ENCODE results near the gene MAMDC2. TPM values are rescaled to one million over a fixed set of nuclear protein-coding genes. Genes with fewer than 3 reads are reported as not detected.

Gene MAMDC2
- total RNA-seq, 6 experiments from 2014 or later = 0.22 to 1.6 (median 0.37) TPM; not detected in 1

DNA sequence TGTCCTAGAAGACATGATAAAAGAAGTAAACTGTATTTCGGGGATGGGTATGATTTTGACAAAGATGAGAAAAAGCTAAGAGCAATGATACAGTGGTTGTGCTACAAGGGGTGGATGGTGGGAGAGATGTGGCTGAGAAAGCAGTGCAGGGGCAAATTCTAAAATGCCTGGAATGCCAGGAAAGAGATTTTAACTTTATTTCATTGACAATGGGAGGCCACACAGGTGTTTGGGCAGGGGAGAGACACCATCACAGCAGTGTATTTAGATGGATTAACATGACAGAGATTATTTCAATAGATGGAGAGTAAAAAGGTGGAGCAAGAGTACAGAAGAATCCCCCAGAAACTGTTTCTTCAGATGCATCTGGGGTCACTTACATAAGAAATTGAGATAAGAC, 71.2 kb downstream of the MAMDC2 start:
- WGBS (ENCODE audit: insufficient coverage, low coverage, low lambda C conversion rate, missing lambda C conversion rate) = 89% methylated on average over 1 of the region's 1 CpG
- H3K27me3 ChIP-seq = no peaks in the 10 kb centered on the region
- intact Hi-C loops (cut with DNase I) = loop anchor here (5.0 kb wide), 2 partner anchors 143 to 148 kb away; no protein-coding TSS in a partner anchor
- H3K36me3 ChIP-seq = no peaks in the 10 kb centered on the region
- no peak overlapping the region for H3K27ac ChIP-seq
- TF ChIP-seq, protein P1, sequence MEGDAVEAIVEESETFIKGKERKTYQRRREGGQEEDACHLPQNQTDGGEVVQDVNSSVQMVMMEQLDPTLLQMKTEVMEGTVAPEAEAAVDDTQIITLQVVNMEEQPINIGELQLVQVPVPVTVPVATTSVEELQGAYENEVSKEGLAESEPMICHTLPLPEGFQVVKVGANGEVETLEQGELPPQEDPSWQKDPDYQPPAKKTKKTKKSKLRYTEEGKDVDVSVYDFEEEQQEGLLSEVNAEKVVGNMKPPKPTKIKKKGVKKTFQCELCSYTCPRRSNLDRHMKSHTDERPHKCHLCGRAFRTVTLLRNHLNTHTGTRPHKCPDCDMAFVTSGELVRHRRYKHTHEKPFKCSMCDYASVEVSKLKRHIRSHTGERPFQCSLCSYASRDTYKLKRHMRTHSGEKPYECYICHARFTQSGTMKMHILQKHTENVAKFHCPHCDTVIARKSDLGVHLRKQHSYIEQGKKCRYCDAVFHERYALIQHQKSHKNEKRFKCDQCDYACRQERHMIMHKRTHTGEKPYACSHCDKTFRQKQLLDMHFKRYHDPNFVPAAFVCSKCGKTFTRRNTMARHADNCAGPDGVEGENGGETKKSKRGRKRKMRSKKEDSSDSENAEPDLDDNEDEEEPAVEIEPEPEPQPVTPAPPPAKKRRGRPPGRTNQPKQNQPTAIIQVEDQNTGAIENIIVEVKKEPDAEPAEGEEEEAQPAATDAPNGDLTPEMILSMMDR (IDR thresholded peaks at IDR 0.05) = no peak
- TF ChIP-seq POLR2A (IDR thresholded peaks at IDR 0.05) = no peak
- no peaks in the 10 kb centered on the region for H3K4me1 ChIP-seq
- DNase-seq = no peak
- no peaks in the 10 kb centered on the region for H3K9me3 ChIP-seq
- H3K4me3 ChIP-seq = no peak overlapping the region
- ATAC-seq = no peak

DNA sequence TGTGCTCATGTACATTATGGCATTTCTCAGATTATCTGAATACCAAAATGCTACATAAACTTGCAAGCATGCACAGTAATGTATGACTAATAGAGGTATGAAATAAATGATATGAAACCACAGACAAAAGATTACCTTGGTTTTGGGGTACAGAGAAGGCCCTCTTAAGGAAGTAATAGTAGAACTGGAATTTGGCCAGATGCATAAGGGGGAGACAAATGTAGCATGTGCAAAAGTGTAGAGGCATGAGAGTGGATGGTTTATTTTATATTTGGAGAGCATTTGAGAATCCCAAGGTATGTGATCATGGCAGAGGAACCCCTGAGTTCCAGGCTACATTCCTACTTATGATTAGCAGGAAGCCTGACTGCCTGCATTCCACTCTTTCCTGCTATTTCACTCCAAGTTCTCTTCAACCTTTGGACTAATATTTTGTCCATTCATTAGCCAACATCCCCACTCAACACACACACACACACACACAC, 74.2 kb downstream of the MAMDC2 start:
- no peaks in the 10 kb centered on the region for H3K36me3 ChIP-seq
- H3K4me1 ChIP-seq = no peaks in the 10 kb centered on the region
- H3K27me3 ChIP-seq = no peaks in the 10 kb centered on the region
- DNase-seq = no peak
- no peak overlapping the region for H3K27ac ChIP-seq
- H3K4me3 ChIP-seq = no peak overlapping the region
- no peak for ATAC-seq
- TF ChIP-seq, protein P1 (IDR thresholded peaks at IDR 0.05) = no peak
- TF ChIP-seq POLR2A (IDR thresholded peaks at IDR 0.05) = no peak
- no peaks in the 10 kb centered on the region for H3K9me3 ChIP-seq
- intact Hi-C loops (cut with DNase I) = no loop called here

DNA sequence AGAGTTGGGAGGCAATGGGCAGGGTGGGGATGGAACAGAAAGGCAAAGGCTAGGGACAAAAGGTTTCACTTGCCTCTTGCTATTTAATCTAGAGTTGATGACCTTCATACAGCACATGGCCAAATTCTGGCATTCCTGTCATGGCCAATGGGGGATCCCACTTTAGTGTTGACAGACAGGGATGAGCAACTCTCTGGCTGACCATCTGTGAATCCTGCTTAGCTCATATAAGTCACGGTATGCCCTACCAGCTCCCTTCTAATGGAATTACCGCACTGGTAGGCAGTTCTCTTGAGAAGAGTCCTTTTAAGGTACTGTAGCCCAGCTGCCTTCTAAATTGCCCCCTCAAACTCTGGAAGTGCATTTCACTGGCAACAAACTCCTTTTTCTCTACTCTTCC, 76.1 kb downstream of the MAMDC2 start:
- no peak overlapping the region for H3K27ac ChIP-seq
- intact Hi-C loops (cut with DNase I) = no loop called here

DNA sequence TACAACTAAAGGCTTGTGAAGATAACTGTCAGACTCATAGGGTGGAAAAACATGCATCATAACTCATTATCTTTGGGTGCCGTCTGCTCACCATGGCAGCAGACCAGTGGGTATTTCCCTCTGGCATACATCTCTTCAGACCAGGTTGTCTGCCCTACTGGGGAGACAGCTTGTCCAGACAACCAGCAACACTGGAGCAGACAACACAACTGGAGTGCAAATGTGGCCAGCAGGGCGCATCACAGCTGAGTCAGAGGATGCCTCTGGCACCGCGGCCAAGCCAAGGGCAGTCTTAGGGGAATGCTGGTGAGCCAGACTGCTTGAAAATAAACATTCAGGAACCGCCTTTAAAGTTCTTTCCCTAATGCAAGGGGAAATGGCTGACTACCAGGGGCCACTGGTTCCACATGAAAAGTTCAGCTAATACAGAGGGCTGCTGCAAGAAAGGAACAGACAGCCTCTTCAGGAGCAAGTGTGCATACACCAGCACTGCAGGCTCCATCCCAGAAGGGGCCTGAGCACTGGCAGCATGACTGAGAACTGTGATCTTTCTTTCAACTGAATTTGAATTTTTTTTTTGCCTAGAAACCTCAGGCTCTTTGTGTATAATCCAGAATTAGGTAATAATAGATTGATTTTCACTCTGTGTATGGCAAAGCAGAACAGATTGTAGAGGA, 77.3 kb downstream of the MAMDC2 start:
- H3K9me3 ChIP-seq = no peaks in the 10 kb centered on the region
- peak in 1 of 3 donors; percentile 27 for DNase-seq
- no CpG with 5 or more reads among the region's 5 CpGs for WGBS (ENCODE audit: insufficient coverage, low coverage, low lambda C conversion rate, missing lambda C conversion rate)

More for the DNA sequence above, 76.1 kb downstream of the MAMDC2 start:
- H3K4me1 ChIP-seq = no peaks in the 10 kb centered on the region
- no peak for ATAC-seq
- no CpG with 5 or more reads among the region's 2 CpGs for WGBS (ENCODE audit: insufficient coverage, low coverage, low lambda C conversion rate, missing lambda C conversion rate)
- H3K36me3 ChIP-seq = no peaks in the 10 kb centered on the region
- no peaks in the 10 kb centered on the region for H3K9me3 ChIP-seq
- DNase-seq = no peak
- TF ChIP-seq, protein P1 (IDR thresholded peaks at IDR 0.05) = no peak
- no peak for TF ChIP-seq POLR2A (IDR thresholded peaks at IDR 0.05)
- H3K27me3 ChIP-seq = no peaks in the 10 kb centered on the region
- no peak overlapping the region for H3K4me3 ChIP-seq

More for the DNA sequence above, 77.3 kb downstream of the MAMDC2 start:
- no peak overlapping the region for H3K27ac ChIP-seq
- no peaks in the 10 kb centered on the region for H3K36me3 ChIP-seq
- H3K4me1 ChIP-seq = no peaks in the 10 kb centered on the region
- intact Hi-C loops (cut with DNase I) = no loop called here
- no peaks in the 10 kb centered on the region for H3K27me3 ChIP-seq
- H3K4me3 ChIP-seq = no peak overlapping the region
- TF ChIP-seq, protein P1 (IDR thresholded peaks at IDR 0.05) = peak in 1 of 4 donors; percentile 6
- TF ChIP-seq POLR2A (IDR thresholded peaks at IDR 0.05) = no peak
- ATAC-seq = peak; percentile 33 to 43 (median 41)
